Measurements from ENCODE around the gene FOXD2.

GRCh38 chr1:47442202-47442601 is 4.4 kb downstream of the FOXD2 start:
- TF ChIP-seq BHLHE40 (IDR thresholded peaks at IDR 0.05; ENCODE audit: low read depth, low read length) (no peak), ELK1 (IDR thresholded peaks at IDR 0.05; ENCODE audit: borderline replicate concordance, low read depth, low read length) (no peak)

Data from IMR-90 (cell line).